ENCODE data around the gene DNAJB2.
"Not testable (repeated sequence)": the region's sequence is repeated elsewhere in the genome, so short reads cannot be mapped to it uniquely, and the experiment has no call there.

DNAJB2 gene

DNA sequence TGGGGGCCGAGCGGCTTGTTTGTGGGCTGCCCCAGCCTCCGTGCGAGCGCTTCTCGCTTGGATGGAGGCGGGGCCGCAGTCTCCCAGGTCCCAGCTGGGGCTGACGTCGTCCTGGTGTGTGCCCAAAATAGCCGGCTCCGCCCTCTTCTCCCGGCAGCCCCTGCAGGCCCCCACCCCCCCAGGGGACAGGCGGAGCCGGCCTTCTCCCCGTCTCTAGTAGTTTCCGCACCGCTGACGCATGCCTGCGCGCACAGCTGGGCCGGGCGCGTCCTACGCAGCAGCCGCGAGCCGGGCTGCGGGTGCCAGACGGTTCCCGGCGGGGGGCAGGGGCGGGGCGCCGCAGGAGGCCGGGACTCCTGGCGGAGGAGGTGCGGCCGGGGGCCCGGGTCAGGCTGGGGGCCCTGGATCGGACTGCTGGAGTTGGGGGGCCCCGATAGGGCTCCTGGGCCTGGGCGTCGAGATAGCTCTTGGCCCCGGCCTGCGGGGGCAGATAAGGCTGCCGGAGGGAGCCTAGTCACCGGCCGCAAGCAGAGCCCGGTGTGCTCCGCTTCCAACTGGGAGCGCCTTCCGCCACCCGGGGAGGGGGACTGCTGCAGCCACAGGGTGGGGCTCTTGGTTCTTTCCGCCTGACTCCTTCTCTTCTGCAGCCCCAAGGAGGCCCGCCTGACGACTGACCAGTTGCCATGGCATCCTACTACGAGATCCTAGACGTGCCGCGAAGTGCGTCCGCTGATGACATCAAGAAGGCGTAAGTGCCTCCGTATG, at the start of gene DNAJB2:
TSS of gene DNAJB2 (plus strand) at position 216 of the 765 bp plus-strand sequence. CDS start at position 684, 468 bp downstream.
- peak; percentile 97 for DNase-seq

DNA sequence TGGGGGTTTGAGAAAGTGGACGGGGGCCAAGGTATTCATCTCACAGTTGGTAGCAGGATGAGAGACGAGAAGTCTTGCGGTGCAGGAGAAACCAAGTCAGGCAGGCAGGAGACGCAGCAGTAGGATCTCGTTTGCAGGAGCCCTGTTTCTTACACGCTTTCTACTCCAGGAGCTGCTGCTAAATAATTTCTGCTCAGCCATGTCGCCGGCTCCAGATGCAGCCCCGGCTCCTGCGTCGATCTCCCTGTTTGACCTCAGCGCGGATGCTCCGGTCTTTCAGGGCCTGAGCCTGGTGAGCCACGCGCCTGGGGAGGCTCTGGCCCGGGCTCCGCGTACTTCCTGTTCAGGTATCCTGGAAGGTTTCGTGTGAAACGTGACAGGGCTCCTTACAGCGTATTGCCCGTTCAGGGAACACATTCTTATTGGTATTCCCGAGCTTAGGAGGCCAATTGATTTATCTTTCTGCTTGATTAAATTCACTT, 49.1 kb upstream of the DNAJB2 start:
- peak; percentile 6 for DNase-seq

DNA sequence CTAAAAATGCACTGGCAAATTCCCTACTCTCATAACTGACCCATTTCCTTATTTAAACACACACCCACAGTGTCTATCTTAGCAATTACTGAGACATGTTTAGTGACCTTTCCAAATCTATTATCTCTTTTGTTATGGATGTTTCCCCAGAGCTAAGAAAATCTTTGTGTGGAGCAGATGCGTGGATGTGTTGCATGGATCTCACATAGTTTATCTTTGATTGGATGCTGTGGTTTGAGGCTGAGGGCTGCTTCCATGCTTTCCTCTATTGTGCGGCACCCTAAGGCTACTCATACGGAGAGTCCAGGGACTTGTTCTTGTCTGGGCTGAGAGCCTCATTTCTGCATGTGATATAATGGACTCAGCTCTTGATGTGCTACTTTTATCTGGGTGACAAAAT, 44.8 kb upstream of the DNAJB2 start:
- no peak for DNase-seq

DNA sequence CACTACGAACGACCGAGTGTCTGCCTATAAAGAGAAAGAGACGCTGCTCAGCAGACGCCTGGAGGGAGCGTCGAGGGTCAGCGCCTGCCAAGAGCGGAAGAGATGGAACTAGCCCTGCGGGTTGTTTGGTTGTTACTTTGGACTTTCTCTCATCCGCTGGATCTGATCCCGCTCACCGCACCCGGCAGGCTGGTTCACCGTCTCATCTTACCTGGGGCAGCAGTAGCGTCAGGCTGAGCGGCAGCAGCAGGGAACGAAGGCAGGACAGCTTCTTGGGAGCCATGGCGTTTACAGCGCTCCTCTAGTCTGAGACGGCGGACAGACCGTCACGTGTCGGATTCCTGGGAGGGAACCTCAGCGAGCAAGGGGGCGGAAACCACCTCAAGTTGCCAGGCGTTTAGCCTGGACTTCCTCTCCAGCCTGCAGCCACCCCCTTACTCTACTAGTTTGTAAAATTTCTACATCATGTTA, 35.8 kb upstream of the DNAJB2 start:
- DNase-seq, result no peak

DNA sequence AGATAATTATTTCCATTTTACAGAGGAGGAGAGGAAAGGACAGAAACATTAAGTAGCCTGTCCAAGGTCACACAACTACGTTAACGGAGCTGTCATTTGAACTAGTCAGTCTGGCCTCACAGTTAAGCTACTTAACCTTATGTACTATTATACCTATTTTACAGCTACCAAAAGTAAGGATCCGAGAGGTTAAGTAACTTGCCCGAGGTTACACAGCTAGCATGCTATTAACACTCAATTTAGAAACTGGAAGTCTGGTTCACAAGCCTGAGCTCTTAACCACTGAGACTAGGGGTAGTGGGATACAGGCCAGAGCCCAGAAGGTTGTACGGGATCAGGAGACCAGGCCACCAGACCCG, 34.4 kb upstream of the DNAJB2 start:
- DNase-seq, result no peak

DNA sequence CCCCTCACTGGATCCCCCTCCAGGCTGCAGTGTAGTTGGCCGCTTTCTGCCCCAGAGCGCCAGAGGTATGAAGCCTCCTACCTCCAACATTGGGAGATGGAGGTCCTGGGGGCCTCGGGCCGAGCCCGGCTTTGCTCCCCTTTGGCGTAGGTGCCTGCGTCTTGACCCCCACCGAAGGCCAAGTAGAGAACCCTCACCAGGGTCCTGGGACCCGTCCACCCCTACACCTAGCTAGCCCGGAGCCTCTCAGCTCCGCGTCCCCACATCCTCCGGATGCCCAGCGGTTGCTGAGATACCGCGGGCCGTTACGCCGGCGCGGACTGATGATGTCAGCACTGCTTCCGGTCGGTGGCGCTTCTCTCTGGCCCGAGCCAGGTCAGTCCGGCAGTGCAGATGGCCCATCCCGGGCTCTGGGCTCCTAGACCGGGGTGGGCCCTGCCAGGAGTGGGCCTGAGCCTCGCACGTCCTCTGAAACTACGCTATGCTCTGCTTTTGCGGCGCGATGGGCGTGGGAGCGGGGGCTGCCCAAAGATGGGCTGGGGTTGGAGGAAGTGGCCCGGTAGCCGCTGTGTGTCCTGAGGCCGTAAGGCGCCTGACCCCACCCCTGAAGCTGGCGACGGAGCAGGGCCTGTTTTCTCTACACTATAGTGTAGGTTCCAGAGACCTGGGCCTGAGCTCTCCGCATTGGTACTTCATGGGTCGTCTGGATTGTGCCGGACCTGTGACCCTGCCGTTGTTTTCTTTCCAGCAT, 33.8 kb upstream of the DNAJB2 start, which contains the start of the genes GLB1L and STK16:
TSS of gene GLB1L (minus strand) at position 297 of the 751 bp plus-strand sequence. CDS start 1,871 bp downstream, outside the sequence.
TSS of gene STK16 (plus strand) at position 332 of the 751 bp plus-strand sequence. CDS start 521 bp downstream, outside the sequence.
- DNase-seq, result peak; percentile 87

DNA sequence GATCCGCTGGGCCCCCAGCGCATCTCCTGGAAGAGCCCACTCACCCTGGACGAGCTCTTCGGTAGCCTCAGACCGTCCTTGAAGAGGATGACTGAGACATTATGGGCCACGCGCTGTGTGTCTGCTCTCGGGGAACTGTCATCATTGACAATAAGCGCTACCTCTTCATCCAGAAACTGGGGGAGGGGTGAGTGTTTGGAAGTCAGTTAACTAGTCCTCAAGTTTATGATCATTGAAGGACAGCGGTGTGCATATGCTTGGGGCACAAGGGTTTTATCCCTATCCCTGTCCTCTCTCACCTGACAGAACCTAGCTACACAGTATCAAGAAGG, 33.3 kb upstream of the DNAJB2 start:
- no peak for DNase-seq

DNA sequence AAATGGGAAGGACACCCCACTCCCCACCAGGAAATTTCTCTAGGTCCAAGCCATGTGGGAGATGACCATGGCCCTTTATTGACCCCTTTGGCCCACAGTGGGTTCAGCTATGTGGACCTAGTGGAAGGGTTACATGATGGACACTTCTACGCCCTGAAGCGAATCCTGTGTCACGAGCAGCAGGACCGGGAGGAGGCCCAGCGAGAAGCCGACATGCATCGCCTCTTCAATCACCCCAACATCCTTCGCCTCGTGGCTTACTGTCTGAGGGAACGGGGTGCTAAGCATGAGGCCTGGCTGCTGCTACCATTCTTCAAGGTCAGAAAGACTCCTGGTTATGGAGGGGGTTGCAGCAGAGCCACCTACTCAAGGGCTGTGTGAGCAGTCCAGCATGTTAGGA, 32.6 kb upstream of the DNAJB2 start:
- DNase-seq, result no peak

DNA sequence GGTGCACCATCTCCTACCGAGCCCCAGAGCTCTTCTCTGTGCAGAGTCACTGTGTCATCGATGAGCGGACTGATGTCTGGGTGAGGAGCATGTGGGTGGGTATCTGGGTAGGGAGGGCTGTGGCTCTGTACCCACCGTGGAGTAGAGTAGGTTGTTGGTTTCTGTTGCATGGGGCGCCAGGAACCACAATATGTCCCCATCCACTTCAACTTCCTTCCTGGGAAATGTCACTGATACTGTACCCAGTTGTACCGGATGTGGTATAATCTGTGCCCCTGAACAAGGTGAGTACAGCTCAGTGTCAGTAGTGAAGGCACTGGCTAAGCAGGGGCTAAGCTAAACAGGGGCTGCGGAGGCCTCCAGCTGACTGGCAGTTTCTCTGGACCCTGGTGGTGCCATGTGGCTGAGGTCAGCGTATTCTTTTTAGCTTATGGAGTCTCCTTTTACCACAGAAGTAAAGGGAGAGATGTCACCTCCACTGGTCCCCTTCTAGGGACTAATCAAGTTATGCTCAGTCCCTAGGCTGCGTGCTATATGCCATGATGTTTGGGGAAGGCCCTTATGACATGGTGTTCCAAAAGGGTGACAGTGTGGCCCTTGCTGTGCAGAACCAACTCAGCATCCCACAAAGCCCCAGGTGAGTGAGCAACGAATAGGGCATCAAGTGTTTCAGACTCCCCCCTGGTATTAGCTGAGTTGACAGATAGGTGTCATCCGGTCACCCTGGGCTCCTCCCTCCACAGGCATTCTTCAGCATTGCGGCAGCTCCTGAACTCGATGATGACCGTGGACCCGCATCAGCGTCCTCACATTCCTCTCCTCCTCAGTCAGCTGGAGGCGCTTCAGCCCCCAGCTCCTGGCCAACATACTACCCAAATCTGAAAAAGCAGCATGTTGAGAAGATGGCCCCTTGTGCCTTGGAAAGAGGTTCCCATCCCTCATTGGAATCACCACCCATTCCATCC, 31.2 kb upstream of the DNAJB2 start:
- DNase-seq, result peak; percentile 44

DNA sequence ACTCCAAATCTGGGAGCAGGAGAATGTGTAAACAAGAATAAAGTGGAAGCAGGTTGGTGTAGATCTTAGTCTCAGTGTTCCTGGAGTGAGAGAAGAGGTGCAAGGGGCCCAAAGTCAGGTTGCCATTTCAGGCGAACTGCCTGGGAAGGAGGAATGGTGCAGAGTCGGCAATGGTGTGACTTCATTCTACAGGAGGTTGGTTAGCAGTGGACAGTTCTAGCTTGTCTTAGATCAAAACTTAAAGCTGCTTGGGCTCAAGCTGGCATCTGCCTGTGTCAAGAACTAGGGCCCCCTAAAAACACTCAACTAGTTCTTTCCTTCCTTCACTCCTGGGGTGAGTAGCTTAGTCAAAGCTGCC, 30.3 kb upstream of the DNAJB2 start:
- DNase-seq, result no peak

DNA sequence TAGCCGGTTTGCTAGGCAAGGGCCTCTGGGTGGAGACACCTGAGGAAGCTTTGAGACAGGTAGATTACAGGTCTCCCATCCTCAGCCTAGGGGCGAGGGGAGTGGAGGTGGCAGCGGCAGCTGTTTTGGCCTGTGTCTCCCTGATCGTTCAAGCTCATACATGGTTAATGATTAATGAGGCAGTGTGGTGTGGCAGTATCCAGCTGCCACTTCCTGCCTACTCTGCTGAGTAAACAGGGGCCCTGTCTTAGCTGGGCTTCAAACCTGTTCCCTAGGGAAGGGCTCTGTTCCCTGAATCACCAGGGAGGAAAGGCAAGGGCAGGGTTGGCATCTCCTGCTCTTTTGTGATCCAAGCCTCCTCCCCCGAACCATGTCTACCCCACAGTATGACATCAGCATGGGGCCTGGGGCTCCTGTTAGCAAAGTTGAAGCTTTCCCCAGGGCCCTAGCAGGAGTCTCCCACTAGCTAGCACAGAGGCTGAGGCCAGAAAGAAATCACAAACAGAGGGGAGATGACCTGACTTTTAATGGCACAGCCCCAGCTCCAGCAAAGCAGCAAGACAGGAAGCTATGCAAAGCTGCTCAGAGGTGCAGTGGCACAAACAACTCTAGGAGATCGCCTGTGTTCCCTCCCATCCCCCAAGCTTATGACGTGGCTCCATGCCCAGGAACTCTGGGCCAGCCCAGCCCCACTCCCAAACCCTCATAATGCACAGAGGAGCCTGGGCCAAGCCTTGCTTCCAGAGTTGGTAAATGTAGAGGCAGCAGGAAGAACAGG, 29.8 kb upstream of the DNAJB2 start:
- peak; percentile 43 for DNase-seq

DNA sequence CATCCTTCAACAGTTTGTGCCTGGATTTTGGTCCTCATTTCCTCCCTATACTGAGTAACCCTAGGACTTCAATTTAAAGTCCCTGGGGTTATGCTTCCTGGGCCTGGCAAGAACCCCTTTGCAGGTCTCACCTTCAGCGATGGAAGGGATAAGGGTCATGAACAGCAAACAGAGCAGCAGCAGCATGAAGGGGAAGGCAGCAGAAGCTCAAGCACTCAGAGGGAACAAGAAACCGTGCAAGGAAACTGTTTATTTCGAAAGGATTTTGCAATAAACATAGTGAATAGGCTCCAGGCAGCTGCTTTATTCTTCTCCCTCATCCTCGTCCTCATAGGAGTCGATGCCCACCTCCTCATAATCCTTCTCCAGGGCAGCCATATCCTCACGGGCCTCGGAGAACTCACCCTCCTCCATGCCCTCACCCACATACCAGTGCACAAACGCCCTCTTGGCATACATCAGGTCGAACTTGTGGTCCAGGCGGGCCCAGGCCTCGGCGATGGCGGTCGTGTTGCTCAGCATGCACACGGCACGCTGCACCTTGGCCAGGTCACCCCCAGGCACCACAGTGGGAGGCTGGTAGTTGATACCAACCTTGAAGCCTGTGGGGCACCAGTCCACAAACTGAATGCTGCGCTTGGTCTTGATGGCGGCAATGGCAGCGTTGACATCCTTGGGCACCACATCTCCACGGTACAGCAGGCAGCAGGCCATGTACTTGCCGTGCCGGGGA, 29.0 kb upstream of the DNAJB2 start:
- DNase-seq, result peak; percentile 48

DNA sequence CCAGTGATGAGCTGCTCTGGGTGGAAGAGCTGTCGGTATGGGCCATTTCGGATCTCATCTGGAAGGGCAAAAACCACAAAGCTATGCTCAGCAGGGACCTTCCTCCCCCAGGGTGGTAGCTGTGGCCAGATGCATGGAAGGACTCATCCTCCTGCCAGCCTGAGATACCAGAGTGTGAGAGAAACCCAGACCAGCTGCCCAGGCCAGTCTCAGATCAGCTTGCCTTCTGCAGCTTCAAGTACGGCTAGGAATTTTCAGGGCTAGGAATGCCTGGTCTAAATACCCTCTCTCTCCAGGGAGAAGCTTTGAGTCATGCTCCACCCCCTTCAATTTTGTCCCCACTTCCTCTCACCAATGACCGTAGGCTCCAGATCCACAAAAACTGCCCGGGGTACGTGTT, 27.5 kb upstream of the DNAJB2 start:
- peak; percentile 27 for DNase-seq

DNA sequence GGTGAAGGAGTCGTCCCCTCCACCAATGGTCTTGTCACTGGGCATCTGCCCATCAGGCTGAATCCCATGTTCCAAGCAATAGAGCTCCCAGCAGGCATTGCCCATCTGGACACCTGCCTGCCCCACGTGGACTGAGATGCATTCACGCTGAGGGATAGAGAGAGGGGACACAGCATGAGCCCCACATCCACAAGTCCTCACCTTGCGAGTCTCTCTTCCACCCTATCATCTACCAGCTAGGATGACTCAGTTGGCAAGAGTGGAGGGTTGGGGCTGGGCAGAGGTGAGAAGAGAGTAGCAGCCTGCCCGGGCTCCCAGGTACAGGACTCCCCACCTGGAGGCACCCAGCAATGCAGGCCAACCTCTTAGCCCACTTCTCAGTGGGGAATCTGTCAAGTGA, 27.1 kb upstream of the DNAJB2 start:
- DNase-seq, result no peak

DNA sequence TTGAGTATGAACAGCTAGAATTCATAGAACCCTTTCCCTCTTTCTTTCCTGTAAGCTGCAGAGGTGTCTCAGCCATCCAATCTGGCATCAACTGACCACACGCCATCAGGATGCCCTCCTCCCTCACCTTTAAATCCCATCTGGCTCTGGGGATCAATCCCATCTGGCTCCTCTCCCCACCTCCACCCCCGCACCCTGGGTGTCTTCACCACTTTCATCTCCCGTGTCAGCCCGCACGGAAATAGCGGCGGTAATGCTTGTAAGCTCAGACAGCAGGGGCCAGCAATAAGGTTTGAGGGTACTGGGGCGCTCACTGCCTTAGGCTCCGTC, 26.6 kb upstream of the DNAJB2 start:
- DNase-seq, result no peak

DNA sequence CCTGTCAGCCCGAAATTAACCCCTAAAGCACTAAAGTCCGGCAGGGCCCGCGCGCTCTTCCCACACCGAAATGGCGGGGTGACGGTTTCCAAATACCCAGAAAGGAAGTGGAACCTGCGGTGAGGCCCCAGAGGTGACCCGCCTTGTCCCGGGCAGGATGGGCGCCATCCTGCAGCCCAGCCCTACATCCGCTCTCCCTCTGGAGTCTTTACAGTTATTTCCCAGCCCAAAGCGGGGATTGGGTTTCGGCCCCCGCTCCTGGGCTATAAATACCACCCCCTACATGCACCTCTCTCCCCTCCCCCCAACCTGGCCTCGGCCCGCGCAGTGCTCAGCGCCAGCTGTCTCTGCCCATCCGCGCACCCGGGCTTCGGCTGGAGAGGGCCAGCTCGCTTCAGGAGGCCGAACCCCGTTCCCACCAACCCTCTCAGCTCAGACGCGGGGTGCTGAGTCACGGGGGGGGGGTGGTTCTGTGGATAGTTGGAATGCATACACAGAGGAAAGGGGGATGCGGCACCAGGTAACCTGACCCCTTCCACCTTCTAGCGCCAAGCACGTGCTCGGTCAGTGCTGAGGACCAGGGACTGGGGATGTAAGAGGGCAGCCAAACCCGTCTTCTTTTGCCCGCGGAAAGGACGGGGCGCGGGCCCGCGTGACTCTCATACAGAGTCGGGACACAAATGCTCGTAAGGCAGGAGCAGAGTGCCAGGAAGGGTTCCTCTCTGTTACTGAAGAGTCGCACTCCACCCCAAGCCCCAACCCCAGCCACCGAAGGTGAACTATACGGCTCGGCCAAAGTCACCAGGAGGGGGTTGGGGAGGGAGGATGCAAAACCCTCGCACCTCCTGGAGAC, 26.0 kb upstream of the DNAJB2 start, which contains the start of gene TUBA4B:
TSS of gene TUBA4B (plus strand) at position 344 of the 853 bp plus-strand sequence. CDS start at position 509, 165 bp downstream.
- peak; percentile 67 for DNase-seq

DNA sequence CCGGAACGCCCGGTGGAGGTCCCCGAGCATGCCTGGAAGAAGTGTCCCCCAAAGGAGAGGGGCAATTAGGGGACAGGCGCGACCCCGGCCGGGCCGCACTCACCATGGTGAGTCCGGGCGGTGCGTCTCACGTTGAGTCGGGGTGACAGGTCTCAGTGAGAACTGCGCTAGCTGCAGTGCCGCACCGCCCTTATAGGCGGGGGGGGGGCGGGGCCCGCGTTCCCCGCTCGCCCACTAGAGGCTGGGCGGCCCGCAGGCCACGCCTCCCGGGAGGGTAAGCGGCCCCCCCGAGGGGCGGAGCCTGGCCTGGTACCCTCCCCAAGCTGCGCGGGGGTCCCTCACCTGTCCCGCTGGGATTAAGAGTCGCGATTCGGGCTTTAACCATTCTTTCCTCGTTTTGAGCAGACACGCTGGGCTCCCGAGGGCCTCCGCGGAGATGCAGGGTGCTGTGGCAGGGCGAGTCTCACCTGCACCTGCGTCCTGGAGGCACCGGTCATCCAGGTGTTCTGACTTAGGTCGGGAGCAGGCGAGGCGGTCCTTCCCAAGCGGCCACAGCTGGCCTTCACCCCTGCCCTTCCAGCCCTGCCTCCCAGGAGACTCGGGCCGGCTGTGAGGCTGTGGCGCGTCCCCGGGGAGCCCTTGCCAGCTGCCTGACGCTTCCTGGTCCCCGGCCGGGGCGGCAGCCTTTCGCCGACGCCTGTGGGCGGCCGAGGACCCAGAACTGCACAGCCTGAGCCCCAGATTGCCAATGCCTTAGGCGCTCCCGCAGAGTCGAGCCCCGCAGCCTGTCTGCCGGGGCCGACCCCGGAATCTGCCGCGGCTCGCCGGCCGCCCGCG, 25.2 kb upstream of the DNAJB2 start, which contains the start of gene TUBA4A:
TSS of gene TUBA4A (minus strand) at position 166 of the 837 bp plus-strand sequence. CDS start at position 106, 60 bp downstream.
- peak; percentile 69 for DNase-seq

DNA sequence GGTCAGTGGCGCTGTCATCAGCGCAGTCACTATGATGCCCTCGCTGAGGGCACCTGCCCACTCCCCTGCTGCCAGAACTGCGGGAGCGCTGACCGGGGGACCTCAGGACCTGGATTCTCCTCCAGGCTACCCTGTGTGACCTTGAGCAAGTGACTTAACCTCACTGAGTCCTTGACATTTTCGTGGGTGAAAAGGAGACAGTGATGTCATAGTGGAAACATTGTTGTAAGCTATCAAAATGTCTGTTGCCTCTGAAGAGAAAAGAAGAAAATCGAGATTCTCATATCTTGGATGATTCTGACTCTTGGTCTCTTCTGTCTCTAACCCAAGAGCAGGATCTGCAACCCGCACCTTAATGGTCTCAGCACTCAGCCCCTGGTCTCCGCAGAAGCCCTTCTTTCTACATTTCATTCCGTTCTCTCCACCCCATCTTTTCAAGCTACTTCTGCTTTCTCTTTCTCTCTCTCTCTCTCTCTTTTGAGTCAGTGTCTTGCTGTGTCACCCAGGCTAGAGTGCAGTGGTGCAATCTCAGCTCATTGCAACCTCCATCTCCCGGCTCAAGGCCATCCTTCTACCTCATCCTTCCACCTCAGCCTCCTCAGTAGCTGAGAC, 24.5 kb upstream of the DNAJB2 start:
- peak; percentile 81 for DNase-seq

DNA sequence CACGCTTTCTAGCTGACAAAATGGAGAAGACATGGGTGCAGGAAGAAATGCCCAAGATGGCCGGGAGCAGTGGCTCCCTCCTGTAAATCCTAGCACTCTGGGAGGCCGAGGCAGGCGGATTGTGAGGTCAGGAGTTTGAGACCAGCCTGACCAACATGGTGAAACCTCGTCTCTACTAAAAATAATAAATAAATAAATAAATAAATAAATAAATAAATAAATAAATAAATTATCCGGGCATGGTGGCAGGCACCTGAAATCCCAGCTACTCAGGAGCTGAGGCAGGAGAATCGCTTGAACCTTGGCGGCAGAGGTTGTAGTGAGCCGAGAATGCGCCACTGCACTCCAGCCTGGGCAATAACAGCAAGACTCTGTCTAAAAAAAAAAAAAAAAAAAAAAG, 20.2 kb upstream of the DNAJB2 start:
- not testable (repeated sequence) for DNase-seq
